ENCODE measurements around the gene ARHGEF10L. TPM values are rescaled to one million over a fixed set of nuclear protein-coding genes. Genes with fewer than 3 reads are reported as not detected.

The ARHGEF10L gene
- total RNA-seq, 2 donors from 2014 or later, result 81.4 to 93.1 TPM

DNA sequence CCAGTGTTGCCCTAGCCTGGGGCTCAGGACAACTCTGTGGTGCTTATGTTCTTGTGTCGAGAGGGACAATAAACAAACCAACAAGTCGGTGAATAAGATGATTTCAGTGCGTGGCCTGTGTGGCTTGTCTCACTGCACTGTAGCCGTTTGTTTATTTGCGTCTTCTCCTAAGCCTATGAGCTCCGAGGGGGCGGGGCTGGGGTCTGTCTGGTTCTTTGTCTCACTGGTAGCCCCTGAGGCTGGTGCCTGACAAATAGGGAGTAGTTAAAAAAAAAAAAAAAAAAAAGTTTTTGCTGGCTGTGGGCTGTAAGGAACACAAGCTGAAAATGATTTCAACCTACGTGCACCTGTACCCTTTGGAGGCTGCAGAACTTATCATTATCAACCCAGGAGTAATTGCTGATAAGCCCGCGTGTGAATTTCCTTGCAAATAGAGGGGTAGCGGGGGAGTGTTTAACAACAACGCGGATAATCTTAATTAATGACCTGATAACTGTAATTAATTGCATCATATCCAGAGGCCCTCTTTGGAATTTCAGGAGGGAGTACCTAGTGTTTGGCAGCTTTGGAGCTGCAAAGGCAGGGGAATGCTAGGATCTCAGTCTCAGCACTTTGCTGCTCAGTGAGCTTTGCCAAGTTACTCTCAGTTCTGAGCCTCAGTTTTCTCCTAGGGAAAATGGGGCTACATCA lies 925 bp upstream of the ARHGEF10L start:
- H3K36me3 ChIP-seq (replicated peaks in 1 of 2; ENCODE audit: insufficient read depth in 1 of 2, low read depth in 2 of 2), result no peaks in the 10 kb centered on the region
- peak; percentile 21 for ATAC-seq
- intact Hi-C loops (cut with DNase I), result no loop called here
- no peaks in the 10 kb centered on the region for H3K9me3 ChIP-seq
- H3K4me1 ChIP-seq, result peaks cover 28% of the 10 kb centered on the region
- WGBS, 2 donors, result 15 to 17% methylated on average over 13 of the region's 13 CpGs
- TF ChIP-seq, protein P1, sequence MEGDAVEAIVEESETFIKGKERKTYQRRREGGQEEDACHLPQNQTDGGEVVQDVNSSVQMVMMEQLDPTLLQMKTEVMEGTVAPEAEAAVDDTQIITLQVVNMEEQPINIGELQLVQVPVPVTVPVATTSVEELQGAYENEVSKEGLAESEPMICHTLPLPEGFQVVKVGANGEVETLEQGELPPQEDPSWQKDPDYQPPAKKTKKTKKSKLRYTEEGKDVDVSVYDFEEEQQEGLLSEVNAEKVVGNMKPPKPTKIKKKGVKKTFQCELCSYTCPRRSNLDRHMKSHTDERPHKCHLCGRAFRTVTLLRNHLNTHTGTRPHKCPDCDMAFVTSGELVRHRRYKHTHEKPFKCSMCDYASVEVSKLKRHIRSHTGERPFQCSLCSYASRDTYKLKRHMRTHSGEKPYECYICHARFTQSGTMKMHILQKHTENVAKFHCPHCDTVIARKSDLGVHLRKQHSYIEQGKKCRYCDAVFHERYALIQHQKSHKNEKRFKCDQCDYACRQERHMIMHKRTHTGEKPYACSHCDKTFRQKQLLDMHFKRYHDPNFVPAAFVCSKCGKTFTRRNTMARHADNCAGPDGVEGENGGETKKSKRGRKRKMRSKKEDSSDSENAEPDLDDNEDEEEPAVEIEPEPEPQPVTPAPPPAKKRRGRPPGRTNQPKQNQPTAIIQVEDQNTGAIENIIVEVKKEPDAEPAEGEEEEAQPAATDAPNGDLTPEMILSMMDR (IDR thresholded peaks at IDR 0.05), result no peak
- TF ChIP-seq POLR2A (IDR thresholded peaks at IDR 0.05), result no peak
- H3K4me3 ChIP-seq, result no peak overlapping the region
- H3K27me3 ChIP-seq, result no peaks in the 10 kb centered on the region
- DNase-seq, result peak in 1 of 4 donors; percentile 46
- H3K27ac ChIP-seq, result peak overlapping the region in 3 of 4 donors; percentile 56 to 61 (median 59)

DNA sequence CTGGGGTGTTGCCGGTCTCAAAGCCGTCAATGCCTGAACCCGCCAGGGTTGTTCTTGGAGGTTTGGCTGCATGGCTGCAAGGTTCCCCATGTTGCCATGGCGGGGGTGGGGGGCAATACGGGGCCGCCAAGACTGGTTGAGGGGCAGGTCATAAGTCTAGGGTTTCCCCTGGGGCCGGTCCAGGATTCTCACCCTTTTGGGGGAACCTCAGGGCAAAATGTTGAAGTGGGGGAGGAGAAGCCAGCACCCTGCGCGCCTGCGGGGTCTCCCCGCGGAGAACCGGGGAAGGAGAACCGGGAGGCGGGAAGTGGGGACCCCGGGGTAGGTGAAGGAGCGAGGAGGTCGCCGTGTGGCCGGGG lies 401 bp upstream of the ARHGEF10L start:
- Histone ChIP-seq H3K4me3 (no peak overlapping the region), H3K4me1 (peaks cover 28% of the 10 kb centered on the region), H3K9me3 (no peaks in the 10 kb centered on the region), H3K27me3 (no peaks in the 10 kb centered on the region), H3K27ac (peak overlapping the region; percentile 56 to 61 (median 58)), H3K36me3 (replicated peaks in 1 of 2; ENCODE audit: insufficient read depth in 1 of 2, low read depth in 2 of 2) (no peaks in the 10 kb centered on the region)
- ATAC-seq (no peak), DNase-seq (peak in 1 of 4 donors; percentile 22)
- 17 to 20% methylated on average over 11 to 12 of the region's 20 CpGs for WGBS, 2 donors
- TF ChIP-seq, protein P1 (IDR thresholded peaks at IDR 0.05), result no peak
- no peak for TF ChIP-seq POLR2A (IDR thresholded peaks at IDR 0.05)
- intact Hi-C loops (cut with DNase I), result no loop called here

DNA sequence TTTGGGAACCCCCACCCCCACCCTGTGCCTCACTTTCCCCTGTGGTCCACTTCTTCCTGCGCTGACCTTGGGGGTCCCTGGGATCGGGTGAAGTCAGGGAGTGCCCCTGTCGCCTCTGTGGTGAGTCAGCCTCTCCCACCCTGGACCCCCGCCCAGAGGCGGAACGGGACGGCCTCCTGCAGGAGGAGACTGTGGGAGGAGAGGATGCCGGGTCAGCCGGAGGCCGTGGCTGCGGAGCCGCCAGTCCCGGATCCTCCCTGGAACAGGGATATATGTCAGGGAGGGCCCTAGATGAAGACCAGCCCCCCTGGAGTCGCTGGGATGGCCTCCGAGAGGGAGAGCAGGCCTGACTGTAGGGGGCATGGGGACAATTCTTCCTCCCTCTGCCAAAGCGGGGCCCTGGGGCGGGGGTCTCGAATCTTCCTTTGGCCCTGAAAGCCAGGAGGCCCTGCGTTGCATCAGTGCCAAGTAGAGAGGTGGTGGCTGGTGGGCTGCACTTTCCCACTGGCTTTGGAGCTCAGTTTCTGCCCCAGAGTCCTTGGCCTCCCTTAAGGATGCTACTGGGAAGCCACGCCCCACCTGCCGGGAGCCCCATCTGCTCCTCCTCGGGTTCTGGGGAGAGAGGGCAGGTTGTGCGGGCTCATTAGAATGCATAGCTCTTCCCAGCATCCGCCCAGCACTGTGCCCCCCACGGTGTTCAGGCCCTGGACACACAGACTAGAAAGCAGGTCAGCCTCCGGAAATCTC lies 930 bp downstream of the ARHGEF10L start:
- Histone ChIP-seq H3K36me3 (replicated peaks in 1 of 2; ENCODE audit: insufficient read depth in 1 of 2, low read depth in 2 of 2) (no peaks in the 10 kb centered on the region), H3K27me3 (no peaks in the 10 kb centered on the region), H3K4me3 (peak overlapping the region; percentile 21 to 40), H3K9me3 (no peaks in the 10 kb centered on the region), H3K4me1 (peaks cover 28% of the 10 kb centered on the region), H3K27ac (peak overlapping the region; percentile 62 to 75 (median 72))
- TF ChIP-seq POLR2A (IDR thresholded peaks at IDR 0.05), result peak in 1 of 3 donors; percentile 10
- TF ChIP-seq, protein P1 (IDR thresholded peaks at IDR 0.05), result no peak
- WGBS, 2 donors, result 14 to 21% methylated on average over 4 to 25 of the region's 26 CpGs
- intact Hi-C loops (cut with DNase I), result no loop called here
- DNase-seq (peak in 3 of 4 donors; percentile 40 to 49 (median 43)), ATAC-seq (peak; percentile 24)

DNA sequence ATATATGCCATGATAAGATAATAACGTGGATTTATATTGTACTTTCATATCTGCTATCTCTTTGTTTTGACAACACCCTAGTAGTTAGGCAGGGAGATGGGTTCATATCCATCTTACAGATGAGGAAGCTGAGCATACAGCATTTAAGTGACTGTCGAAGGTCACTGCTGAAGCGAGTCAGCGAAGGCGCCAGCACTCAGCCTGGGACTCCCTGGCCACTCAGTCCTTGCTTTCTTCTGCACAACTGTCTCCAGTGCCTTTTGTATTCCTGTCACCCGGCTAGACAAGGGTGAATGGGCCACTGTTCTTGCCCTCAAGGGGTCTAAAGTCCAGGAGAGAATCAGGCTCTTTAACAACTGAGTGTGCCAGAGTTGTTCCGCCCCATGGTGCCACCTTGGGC lies 3.1 kb downstream of the ARHGEF10L start:
- DNase-seq (no peak), ATAC-seq (no peak)
- intact Hi-C loops (cut with DNase I), result no loop called here
- Histone ChIP-seq H3K9me3 (no peaks in the 10 kb centered on the region), H3K27ac (no peak overlapping the region), H3K36me3 (replicated peaks in 1 of 2; ENCODE audit: insufficient read depth in 1 of 2, low read depth in 2 of 2) (no peaks in the 10 kb centered on the region), H3K4me3 (no peak overlapping the region), H3K27me3 (no peaks in the 10 kb centered on the region), H3K4me1 (peaks cover 28% of the 10 kb centered on the region)
- 71 to 80% methylated on average over 6 of the region's 7 CpGs for WGBS, 2 donors
- no peak for TF ChIP-seq POLR2A (IDR thresholded peaks at IDR 0.05)
- TF ChIP-seq, protein P1 (IDR thresholded peaks at IDR 0.05), result no peak
